HCEC 1CT (cell line): Measurements from ENCODE around the gene ELAPOR1.

Source experiments
- DNase-seq: peaks from one replicate; pipeline ENCODE4 v3.0.0-alpha.2; 2017

The ELAPOR1 gene

GRCh38 chr1:109113590-109114341 is at the start of gene ELAPOR1:
Gene ELAPOR1, plus strand, starts transcription at chr1:109114115. Its CDS starts 69 bp downstream, at chr1:109114184.
- no peak for DNase-seq

- no peak for DNase-seq
Observed at GRCh38 chr1:109065137-109065536, 48.8 kb upstream of the ELAPOR1 start.

- DNase-seq: no peak
Observed at GRCh38 chr1:109067883-109068282, 46.0 kb upstream of the ELAPOR1 start.

GRCh38 chr1:109069294-109069693 is 44.6 kb upstream of the ELAPOR1 start:
- DNase-seq: no peak

GRCh38 chr1:109075531-109076490 is 38.1 kb upstream of the ELAPOR1 start, which contains the start of gene TAF13:
Gene TAF13, minus strand, starts transcription at chr1:109076003. Its CDS starts 56 bp downstream, at chr1:109075947.
- DNase-seq: peak; percentile 95

- DNase-seq: no peak
Observed at GRCh38 chr1:109078317-109078716, 35.6 kb upstream of the ELAPOR1 start.

GRCh38 chr1:109079240-109079622 is 34.7 kb upstream of the ELAPOR1 start:
- no peak for DNase-seq

GRCh38 chr1:109080441-109081082 is 33.4 kb upstream of the ELAPOR1 start:
- DNase-seq: no peak

- no peak for DNase-seq
Observed at GRCh38 chr1:109083501-109083900, 30.4 kb upstream of the ELAPOR1 start.

GRCh38 chr1:109083923-109084322 is 30.0 kb upstream of the ELAPOR1 start:
- no peak for DNase-seq

- no peak for DNase-seq
Observed at GRCh38 chr1:109084563-109085517, 29.1 kb upstream of the ELAPOR1 start.

GRCh38 chr1:109089242-109090015 is 24.5 kb upstream of the ELAPOR1 start:
- peak; percentile 25 for DNase-seq

GRCh38 chr1:109090196-109091077 is 23.5 kb upstream of the ELAPOR1 start, which contains the start of gene TMEM167B:
Gene TMEM167B, plus strand, starts transcription at chr1:109090764. Its CDS starts 109 bp downstream, at chr1:109090873.
- DNase-seq: peak; percentile 94

- peak; percentile 69 for DNase-seq
Observed at GRCh38 chr1:109091078-109091838, 22.7 kb upstream of the ELAPOR1 start.

- peak; percentile 43 for DNase-seq
Observed at GRCh38 chr1:109091839-109092193, 22.1 kb upstream of the ELAPOR1 start.

- DNase-seq: peak; percentile 55
Observed at GRCh38 chr1:109094377-109094803, 19.5 kb upstream of the ELAPOR1 start.

GRCh38 chr1:109094871-109095270 is 19.0 kb upstream of the ELAPOR1 start:
- no peak for DNase-seq

- no peak for DNase-seq
Observed at GRCh38 chr1:109095631-109096030, 18.3 kb upstream of the ELAPOR1 start.

GRCh38 chr1:109096120-109096519 is 17.8 kb upstream of the ELAPOR1 start:
- no peak for DNase-seq
